Central memory CD4-positive, alpha-beta T cell (primary cell): Measurements from ENCODE around the gene TBC1D9.
"Not testable (repeated sequence)": the region's sequence is repeated elsewhere in the genome, so short reads cannot be mapped to it uniquely, and the experiment has no call there.

Experiments used
- DNase-seq: peaks from one replicate; pipeline ENCODE4 v3.0.0; 2022
- total RNA-seq, 3 experiments: gene quantifications; one replicate each; lab custom pipeline; 2026; lab: John Stamatoyannopoulos, UW

Gene TBC1D9
- total RNA-seq: 0 reads per million in 3 experiments

DNA sequence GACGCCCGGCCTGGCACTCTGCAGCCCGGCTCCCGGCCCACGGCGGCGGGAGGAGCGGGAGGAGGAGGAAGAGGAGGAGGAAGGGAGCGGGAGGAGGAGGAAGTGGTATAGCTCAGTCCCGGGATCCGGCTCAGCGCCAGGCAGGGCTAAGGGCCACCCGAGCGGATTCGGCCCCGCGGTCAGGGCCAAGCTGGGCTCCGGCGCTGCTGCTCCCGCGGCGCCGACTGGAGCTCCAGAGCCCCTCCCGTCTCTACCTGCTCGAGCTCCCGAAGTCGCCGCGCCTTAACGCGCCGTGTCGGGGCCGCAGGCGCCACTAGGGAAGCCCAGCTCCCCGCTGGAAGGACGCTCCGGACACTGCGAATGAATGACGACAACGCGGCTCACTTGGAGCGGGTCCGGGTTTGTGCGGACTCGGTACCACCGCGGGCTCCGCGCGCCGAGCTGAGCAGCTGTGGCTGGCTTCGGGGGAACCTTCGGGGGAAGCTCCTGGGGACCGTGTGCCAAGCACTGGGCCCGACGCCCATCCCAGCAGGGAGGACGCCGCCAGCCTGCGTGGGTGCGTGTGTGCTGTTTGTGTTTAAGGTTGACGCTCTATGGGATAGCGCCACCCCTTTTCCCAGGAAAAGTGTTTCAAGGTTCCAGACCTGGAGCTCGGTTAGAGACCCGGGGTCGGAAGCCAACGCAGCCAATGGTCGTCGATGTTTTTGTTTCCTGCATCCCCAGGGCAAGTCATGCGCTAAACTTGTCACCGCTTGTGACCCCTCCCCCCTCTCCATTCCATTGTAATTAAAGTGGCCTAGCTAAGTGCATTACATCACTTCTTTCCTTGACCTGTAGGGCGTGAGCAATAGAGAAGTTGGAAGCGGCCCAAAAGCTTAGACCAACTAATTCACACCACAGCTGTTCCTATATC, at the start of gene TBC1D9:
Gene TBC1D9 (minus strand): TSS at position 67 of the 913 bp plus-strand sequence. CDS start 340 bp downstream, outside the sequence.
- DNase-seq: no peak

DNA sequence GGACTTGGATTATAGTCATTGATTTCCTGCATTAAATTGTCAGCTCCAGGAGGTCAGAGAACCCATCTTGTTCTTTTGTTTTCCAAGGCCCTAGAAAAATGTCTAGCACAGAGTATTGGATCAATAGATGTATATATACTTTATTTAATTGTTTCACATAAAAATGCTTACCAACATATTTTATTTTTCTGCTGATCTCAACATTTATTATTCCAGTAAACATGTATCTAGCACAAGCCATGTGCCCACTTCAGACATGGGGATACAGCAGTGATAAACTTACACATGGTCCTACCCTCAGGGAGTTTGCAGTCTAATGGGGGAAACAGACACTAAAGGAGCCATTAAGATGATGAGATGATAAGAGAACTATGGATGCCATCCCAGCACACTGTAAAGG, 49.1 kb upstream of the TBC1D9 start:
- no peak for DNase-seq

DNA sequence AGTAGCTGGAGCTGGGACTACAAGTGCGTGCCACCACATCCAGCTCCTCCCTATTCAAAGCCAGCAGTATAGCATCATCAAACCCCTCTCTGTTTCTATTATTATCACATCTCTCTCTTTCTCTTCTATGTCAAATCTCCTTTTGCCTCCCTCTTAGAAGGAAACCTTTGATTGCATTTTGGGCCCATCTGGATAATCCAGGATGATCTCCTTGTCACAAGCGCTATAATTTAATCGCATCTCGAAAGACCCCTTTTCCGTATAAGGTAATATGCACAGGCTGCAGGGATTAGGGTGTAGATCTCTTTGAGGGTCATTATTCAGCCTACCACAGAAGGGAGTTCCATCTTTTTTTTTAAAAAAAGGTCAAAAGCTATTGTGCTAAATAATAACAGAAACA, 46.4 kb upstream of the TBC1D9 start:
- DNase-seq: no peak

DNA sequence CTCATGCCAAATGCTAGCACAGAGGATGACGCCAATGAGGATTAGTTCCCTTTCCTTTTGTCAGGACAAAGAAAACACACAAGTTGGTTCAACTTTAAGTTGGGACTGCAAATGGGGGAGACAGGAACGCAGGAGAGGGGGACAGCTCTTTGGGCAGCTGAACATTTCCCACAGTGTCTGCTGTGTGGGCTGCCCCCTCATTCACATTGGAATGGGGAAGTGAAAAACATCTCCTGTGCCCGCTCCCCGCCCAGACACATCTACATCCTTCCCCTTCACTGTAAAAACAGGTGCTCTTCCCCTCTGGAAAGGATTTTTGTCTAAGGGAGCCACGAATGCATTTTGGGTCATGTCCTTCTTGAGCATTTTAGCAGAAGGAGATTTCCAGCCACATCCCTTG, 44.5 kb upstream of the TBC1D9 start:
- DNase-seq: no peak

DNA sequence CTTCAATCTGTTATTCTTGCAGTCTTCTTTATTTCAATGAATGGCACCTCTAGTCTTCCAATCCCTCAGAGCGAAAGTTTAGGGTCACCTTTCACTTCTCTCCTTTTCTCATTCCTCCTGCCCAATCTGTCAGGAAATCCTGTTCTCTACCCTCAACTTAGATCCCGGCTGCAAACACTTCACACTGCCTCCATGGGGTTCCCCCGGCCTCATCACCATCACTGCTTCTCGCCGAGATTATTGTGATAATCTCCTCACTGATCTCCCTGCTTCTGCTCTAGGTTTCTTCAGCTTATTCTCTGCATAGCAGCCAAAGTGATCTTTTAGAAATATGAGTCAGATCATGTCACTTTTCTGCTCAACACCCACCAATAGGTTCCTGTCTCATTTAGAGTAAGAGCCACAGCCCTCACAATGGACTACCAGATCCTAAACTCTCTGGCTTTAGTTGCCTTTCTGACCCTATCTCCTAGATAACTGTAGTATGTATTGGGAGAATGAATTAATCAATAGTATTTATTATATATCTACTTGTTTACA, 43.6 kb upstream of the TBC1D9 start:
- no peak for DNase-seq

DNA sequence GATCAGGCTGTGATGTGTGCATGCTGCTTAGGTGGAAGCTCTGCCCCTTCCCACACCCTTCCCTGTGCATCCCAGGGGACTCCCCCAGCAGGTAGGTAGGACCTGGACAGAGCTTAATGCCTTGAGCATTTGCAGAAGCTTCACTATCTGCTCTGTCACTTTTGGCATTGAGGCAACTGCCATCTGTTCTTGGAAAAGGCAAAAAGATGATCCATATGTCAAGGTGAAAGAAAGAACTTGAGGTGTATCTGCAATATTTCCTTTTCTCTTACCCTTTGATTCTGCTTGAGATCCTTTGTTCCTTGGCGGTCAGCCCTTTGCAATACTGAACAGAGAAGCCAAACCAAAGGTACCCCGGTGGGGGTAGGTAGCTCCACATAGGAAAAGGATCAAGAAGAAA, 37.1 kb upstream of the TBC1D9 start:
- no peak for DNase-seq

DNA sequence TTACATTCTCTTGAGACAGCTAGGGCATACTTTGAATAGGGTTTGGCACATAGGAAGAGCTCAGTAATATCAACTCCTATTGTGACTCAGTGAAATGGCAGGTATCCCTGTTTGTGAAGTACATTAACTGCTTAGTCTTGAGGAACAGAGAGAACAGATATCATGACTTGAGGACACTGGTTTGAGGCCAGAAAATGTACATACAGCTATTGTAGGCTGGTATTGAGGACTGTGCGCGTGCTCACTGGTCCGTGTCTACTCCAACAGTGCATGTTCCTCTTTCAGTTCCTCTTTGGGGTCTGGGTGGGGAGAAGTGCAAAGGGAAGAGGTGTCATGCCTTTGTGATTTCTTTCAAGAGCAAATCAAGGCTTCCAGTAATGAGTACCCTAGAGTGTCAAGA, 34.6 kb upstream of the TBC1D9 start:
- no peak for DNase-seq

DNA sequence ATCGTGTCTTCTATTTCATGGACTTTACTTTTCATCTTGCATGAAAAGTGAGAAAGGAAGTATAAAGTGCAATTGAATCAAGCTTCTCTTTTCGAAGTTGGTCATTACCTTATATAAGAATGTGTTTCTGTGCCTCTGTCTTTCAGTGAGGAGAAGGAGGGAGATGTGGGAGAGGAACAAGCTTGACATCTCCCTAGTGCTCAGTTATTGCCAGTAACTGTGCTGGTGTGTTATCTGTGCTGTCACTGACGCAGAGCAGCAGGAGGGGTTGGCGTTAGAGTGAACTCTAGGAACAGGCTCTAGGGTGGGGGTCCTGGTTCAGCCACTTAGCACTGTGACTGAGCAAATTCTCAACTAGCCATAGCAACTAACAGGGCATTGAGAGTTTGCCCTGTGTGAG, 34.0 kb upstream of the TBC1D9 start:
- DNase-seq: no peak

DNA sequence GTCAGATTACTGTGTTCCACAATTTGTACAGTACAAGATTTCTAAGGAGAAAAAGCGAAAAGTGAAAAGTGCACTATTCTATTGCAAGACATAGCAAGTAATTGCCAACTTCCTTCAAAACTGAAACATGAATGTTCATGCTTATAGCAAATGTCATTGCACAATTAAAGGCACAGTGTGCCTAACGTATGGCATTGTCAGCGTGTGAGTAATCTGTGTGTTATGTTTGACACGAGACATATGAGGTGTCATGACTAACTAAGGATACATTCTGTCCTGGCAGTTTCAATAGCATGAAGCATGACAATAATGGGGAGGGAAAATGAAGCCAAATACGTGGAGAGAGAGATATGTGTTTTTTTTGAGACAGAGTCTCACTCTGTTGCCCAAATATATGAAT, 33.6 kb upstream of the TBC1D9 start:
- DNase-seq: no peak

DNA sequence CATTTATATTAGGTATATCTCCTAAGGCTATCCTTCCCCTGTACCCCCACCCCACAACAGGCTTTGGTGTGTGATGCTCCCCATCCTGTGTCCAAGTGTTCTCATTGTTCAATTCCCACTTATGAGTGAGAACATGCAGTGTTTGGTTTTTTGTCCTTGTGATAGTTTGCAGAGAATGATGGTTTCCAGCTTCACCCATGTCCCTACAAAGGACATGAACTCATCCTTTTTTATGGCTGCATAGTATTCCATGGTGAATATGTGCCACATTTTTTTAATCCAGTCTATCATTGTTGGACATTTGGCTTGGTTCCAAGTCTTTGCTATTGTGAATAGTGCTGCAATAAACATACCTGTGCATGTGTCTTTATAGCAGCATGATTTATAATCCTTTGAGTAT, 26.6 kb upstream of the TBC1D9 start:
- DNase-seq: not testable (repeated sequence)

DNA sequence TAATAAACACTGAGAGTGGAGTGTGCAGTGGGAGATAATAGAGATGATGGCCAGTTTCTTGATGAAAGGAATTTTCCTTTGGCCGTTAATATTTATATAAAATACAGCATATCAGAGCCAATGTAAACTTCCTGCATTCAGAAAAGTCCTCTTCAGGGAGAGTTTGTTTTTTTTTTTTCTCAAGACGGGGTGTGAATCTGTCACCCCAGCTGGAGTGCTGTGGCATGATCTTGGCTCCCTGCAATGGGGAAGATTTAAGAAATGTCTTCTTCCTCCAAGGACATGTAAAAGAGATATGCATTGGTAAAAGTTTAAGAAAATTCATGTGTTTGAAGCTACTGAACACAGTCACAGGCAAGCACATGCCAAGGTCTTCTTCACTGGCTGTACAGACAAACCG, 25.4 kb upstream of the TBC1D9 start:
- DNase-seq: no peak

DNA sequence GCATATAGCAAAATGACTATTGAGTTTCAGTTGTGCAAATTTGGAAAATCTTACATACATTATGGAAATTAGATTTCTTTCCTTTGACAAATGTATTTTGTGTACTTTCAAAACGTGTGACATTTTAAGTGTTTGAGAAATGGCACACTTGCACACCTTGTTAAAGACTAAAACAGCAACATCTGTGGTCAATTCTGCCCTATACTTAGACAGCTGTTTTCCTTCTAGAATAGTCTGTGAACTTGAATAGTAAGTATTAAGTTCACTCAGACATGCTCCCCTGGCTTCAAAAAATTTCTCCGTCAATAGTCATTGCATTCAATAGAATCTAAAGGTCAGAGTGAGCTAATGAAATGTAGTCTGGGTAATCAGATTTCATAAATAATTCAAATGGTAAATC, 21.7 kb upstream of the TBC1D9 start:
- no peak for DNase-seq

DNA sequence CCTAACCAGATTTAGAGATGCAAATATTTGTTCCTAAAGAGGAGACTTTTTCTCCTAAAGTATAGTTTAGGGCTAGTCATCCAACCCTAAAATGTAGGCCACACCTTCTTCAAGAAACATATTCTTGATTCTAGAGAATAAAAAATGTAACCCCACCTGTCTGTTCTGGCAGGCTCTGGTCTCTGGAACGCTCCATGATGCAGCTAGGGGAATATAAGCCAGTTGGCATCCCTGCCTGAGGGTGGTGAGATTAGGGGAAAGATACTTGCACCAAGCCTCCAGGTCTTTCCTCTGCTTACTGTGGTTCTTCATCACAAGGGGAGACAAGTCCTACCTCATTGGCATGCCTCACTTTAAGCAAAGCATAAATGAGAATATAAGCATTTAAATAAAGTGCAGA, 21.2 kb upstream of the TBC1D9 start:
- no peak for DNase-seq

DNA sequence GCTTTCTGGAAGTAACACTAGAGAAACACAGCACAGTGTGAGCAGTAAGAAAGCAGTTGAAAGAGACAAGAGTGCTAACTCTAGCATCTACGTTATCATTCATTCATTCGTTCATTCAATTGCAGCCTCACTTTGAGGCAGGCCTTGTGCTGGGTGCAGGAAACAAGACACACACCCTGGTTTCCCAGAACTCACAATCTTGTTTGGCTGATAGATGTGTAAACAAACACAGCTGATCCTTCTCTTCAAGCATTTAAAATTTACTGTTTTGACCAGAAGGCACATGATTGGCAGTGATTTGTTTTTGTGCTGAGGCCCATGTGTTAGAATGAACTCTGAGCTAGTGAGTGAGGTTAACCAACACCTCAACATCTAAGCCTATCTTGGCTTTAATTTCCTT, 20.4 kb upstream of the TBC1D9 start:
- DNase-seq: no peak

DNA sequence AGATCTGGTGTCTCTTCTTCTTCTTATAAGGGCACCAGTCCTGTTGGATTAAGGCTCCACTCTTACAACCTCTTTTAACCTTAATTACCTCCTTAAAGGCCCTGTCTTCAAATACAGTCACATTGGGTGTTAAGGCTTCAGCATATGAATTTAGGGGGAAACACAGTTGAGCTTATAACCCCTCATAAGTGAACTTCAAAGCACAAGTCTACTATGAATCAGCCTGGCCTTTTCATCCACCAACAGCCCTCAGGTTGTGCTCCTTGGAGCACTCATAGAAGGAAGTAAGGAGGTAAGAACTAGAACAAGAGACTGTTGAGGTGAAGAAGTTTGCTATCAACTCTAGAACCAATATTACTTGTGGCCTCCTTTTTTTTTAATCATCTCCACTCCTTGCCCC, 18.8 kb upstream of the TBC1D9 start:
- DNase-seq: no peak

DNA sequence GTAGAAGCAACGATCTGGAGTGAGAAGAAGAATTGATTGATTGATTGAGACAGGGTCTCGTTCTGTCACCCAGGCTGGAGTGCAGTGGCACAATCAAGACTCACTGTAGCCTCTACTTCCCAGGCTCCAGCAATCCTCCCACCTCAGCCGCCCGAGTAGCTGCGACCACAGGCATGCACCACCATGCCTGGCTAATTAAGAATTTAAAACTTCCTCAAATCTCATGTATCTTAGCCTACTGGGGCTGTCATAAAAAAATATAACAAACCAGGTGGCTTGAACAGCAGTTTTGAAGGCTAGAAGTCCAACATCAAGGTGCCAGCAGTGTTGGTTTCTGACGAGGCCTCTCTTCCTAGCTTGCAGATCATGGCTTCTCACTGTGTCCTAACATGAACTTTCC, 18.3 kb upstream of the TBC1D9 start:
- DNase-seq: no peak

DNA sequence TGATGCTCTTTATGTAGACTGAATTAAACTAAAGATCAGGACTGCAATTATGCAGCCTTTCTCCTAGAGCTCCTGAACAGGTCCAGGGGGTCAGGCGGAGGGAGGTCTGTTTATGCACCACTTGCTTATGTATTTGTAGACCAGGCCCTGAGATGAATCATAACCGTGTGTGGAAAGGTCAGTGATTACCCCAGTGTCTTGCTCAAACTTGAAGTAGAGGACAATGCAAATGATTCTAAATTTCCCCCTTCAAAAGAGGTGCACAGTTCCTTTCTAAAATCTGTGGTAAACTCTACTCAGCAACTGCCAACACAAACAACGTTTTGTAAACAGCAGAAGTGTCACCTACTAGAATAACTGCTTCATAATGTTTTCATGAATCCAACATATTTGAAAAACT, 13.0 kb upstream of the TBC1D9 start:
- no peak for DNase-seq

DNA sequence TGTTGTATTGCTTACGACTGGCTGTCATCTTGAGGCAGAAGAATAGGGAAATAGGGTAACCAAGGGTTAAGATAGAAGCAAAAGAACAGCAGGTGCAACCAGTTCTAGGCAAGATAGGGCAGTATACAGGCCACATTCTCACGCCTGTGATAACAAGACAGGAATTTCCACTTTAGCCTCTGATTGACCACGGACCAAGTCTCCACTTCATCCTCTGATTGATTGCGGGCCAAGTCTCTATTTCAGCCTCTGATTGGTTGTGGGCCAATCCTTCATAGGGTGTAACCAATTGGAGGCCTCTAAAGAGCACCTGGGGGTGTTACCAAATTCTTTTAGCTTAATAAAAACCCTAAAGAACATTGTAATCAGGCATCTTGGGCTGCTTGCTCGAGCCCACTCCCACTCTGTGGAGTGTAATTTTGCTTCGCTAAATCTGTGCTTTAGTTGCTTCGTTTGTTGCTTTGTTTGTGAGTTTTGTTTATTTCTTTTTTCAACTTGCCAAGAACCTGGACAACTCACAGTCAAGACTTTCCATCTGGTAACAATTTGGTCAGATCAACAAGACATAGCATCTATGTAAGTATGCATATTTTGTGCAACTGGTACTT, 8.7 kb upstream of the TBC1D9 start:
- DNase-seq: no peak

DNA sequence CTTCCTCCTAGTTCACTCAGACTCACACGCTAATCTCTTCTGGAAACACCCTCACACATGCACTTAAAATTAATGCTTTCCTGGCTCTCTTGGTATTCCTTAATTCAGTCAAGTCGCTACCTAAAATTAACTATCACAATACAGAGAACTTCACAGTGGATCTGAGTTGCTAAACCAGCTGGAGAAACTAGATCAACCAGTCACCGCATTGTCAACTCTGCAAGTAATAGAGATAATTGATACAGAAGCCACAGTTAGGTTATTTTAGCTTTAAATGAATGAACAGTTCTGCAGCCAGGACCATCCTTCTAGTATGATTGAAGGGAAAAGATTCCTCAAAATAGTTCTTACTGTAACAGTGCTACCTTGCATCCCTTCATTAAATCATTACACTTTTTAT, 6.0 kb upstream of the TBC1D9 start:
- no peak for DNase-seq

DNA sequence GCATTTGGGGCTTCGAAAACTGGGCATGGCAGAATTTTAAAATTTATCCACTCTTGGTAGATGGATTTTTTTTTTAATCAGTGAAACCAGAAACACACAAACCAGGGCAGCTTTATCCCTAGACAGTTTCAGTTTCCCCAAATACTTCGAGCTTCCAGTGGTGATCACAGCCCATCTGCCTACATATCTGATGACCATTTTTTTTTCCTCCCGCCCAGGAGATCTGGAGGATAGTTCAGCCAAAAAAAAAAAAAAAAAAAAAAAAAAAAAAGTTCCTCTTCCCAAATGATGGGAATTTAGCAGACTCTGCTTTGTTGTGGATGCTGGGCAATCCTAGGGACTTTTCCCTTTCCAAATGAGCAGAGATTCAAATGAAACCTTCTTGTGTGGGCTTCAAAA, 1.0 kb upstream of the TBC1D9 start:
- DNase-seq: no peak

DNA sequence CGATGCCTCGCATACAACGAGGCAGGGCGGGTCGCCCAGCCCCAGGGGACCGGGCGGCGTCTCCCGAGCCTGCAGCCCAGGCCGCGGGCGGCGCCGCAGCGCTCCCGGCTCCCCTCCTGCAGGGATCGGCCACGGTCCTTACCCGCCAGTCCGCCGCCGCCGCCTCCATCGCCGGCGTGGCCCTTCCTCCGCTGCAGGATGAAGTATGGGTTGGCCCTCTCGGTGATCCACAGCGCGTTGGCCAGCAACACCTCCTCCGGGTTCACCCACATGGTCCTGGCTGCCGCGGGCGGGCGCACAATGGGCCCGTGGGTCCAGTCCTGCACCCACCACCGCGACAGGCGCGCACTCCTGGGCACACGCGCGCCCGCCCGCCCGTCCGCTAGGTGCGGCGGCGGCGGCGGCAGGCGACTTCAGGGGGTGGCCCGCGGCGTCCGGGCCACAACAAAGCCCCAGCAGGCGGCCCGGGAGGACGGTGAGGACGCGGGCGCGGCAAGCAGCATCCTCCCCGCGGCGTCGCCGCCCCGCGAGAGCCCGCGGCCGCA, 339 bp downstream of the TBC1D9 start:
- DNase-seq: no peak

DNA sequence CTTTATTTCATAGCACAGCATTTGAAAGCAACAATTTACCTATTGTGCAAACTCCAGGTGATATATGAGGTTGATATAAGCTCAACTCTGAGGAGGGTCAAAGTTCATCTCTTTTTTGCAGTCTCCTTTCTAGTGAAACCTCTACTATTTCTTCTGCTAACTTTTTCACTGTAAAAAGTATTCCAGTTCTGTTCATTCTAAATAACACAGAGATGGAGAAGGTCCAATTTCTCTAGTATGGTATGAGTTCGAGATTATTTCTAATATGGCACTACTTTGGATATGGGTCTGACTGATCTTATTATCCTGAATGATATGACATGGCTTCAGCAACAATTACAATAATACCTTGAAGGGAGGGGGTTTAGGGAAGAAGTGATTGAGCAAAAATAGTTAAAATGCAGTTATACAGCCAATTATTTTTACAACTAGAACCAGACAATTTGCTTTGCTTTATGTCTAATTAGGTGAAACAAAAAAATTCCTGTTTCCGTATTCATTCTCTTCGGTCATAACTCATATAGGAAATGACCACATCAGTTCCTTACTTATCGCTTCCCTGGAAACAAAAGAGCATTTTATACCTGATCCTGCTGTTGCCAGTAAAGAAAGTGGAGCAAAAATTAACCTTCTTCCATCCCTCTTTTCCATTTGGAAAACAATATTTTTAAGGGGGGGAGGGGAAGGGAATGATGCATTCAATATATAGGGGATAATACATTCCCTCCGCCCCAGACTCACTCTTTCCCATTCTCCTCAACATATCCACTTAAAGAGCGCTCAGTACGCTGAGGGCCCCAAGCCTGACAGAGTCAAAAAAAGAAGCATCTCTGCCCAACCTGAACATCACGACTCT, 1.0 kb downstream of the TBC1D9 start:
- DNase-seq: no peak

DNA sequence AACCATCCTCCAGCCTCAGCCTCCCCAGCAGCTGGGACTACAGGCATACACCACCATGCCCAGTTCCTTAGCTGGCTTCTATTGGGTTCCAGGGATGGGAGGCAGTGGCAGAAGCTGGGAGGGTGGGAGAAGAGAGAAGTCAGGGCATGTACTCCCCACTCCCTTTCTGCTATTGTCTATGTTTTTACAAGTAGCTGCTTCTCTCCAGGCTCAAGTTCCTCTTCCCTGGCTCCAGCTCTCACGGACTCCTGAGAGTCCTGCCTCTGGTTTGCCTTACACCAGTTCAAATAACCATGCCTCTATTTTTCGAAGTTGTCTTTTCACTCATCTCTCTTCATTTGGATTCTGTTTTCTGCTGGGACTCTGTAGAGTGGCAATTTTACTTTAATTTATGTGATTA, 2.9 kb downstream of the TBC1D9 start:
- no peak for DNase-seq
